Lung (tissue), 12 donors: ENCODE results near the gene WBP2NL. TPM values are rescaled to one million over a fixed set of nuclear protein-coding genes. Genes with fewer than 3 reads are reported as not detected.

ENCODE experiments used
- ATAC-seq: fragments of 200-7000 bp; cut with Tn5 transposase; one replicate; pipeline ENCODE4 v1.9.1; 2020; ENCODE audit warnings: moderate number of reproducible peaks; ENCODE audit not compliant: insufficient read depth, low FRiP score
- DNase-seq, 3 donors: peaks; one replicate each; pipeline ENCODE4 v3.0.0-alpha.2; 2013 to 2017
- H3K27ac ChIP-seq, 2 donors: one replicate each; pipeline ENCODE4 v1.5.1; 2013; ENCODE audit warnings: mild to moderate bottlenecking in 2 of 2, moderate library complexity in 2 of 2, control low read depth in 1 of 2, inconsistent platforms in 1 of 2, low read depth in 1 of 2, low read length in 1 of 2
- H3K27me3 ChIP-seq, 3 donors: one replicate each; pipeline ENCODE4 v1.5.1; 2013; ENCODE audit warnings: low read length in 2 of 3; ENCODE audit not compliant: control insufficient read depth in 3 of 3, insufficient read depth in 3 of 3
- H3K36me3 ChIP-seq, 4 donors: one replicate each; pipeline ENCODE4 v1.5.1; 2013; ENCODE audit warnings: low read length in 4 of 4, mild to moderate bottlenecking in 1 of 4, moderate library complexity in 1 of 4; ENCODE audit not compliant: control insufficient read depth in 4 of 4, insufficient read depth in 4 of 4
- H3K4me1 ChIP-seq, 5 donors: one replicate each; pipeline ENCODE4 v1.5.1; 2013; ENCODE audit warnings: low read length in 5 of 5, mild to moderate bottlenecking in 2 of 5, moderate library complexity in 1 of 5; ENCODE audit not compliant: control insufficient read depth in 5 of 5, insufficient read depth in 5 of 5
- H3K4me3 ChIP-seq: one replicate; pipeline ENCODE4 v1.5.1; 2013; ENCODE audit warnings: mild to moderate bottlenecking, control low read depth, moderate library complexity
- H3K9ac ChIP-seq, 2 donors: one replicate each; pipeline ENCODE4 v1.5.1; 2013; ENCODE audit warnings: low read length in 2 of 2, control low read depth in 1 of 2; ENCODE audit not compliant: insufficient read depth in 1 of 2
- H3K9me3 ChIP-seq, 4 donors: one replicate each; pipeline ENCODE4 v1.5.1; 2013; ENCODE audit warnings: low read length in 3 of 4, mild to moderate bottlenecking in 1 of 4, moderate library complexity in 1 of 4; ENCODE audit not compliant: control insufficient read depth in 4 of 4, insufficient read depth in 3 of 4
- CTCF ChIP-seq: IDR thresholded peaks from 2 replicates; pipeline ENCODE4 v1.5.1; 2012; ENCODE audit warnings: mild to moderate bottlenecking; ENCODE audit errors: control extremely low read depth, extremely low read depth
- WGBS, 2 donors: extraction: QIAGEN DNeasy Blood & Tissue Kit; methylation state at CpG; one replicate each; pipeline ENCODE4 v1.1.7; 2013; 5-methylcytosine and 5-hydroxymethylcytosine counted together
- polyA plus RNA-seq, 2 donors: library from polyadenylated mRNA; stranded (reverse); fragments of 200-250 nt; gene quantifications; one replicate each; pipeline ENCODE4 v1.2.1, GENCODE V29; 2013
- total RNA-seq, 2 donors: library from RNA; depleted of rRNA in 1 of 2; stranded (reverse); fragments of >200 nt in 1 of 2; gene quantifications; one replicate each; pipeline ENCODE4 v1.2.1, GENCODE V29; 2014 to 2021
- donor health status: control.
- donor health status: control.
- donor health status: Bipolar disorder and iron deficiency.
- donor health status: healthy.
- donor health status: DM: yes; HTN: yes; CAD: no.

WBP2NL gene
- total and polyA plus RNA-seq, 4 donors: 0.42 to 4.9 (median 1.3) TPM

GRCh38 chr22:42001121-42001520 lies 2.5 kb downstream of the WBP2NL start:
- DNase-seq: no peak
- Histone ChIP-seq H3K9ac (no peak overlapping the region), H3K27ac (no peak overlapping the region), H3K36me3 (no peaks in the 10 kb centered on the region), H3K9me3 (peaks cover 0 to 3% (median 1%) of the 10 kb centered on the region in 4 donors), H3K4me1 (peaks cover 0 to 5% (median 0%) of the 10 kb centered on the region in 5 donors), H3K27me3 (no peaks in the 10 kb centered on the region), H3K4me3 (no peak overlapping the region)
- no peak for TF ChIP-seq CTCF
- no peak for ATAC-seq
- WGBS, 2 donors: 74 to 92% methylated on average over 8 of the region's 8 CpGs

GRCh38 chr22:42001706-42002105 lies 3.1 kb downstream of the WBP2NL start:
- ATAC-seq (no peak), DNase-seq (no peak)
- Histone ChIP-seq H3K36me3 (no peaks in the 10 kb centered on the region), H3K4me3 (no peak overlapping the region), H3K27me3 (no peaks in the 10 kb centered on the region), H3K4me1 (peaks cover 0 to 5% (median 0%) of the 10 kb centered on the region in 5 donors), H3K9ac (no peak overlapping the region), H3K27ac (no peak overlapping the region), H3K9me3 (peaks cover 0 to 3% (median 1%) of the 10 kb centered on the region in 4 donors)
- 93 to 97% methylated on average over 12 of the region's 12 CpGs for WGBS, 2 donors
- no peak for TF ChIP-seq CTCF

GRCh38 chr22:42007922-42008321 lies 9.3 kb downstream of the WBP2NL start:
- H3K9me3 ChIP-seq: peaks cover 0 to 16% (median 0%) of the 10 kb centered on the region in 4 donors
- H3K9ac ChIP-seq: no peak overlapping the region
- ATAC-seq: no peak
- H3K4me1 ChIP-seq: no peaks in the 10 kb centered on the region
- no peak for DNase-seq
- WGBS, 2 donors: 56 to 81% methylated on average over 4 of the region's 4 CpGs
- no peak overlapping the region for H3K4me3 ChIP-seq
- no peaks in the 10 kb centered on the region for H3K27me3 ChIP-seq
- H3K36me3 ChIP-seq: no peaks in the 10 kb centered on the region
- H3K27ac ChIP-seq: no peak overlapping the region
- no peak for TF ChIP-seq CTCF

- Histone ChIP-seq H3K9me3 (peaks cover 0 to 16% (median 1%) of the 10 kb centered on the region in 4 donors), H3K4me3 (no peak overlapping the region), H3K27me3 (no peaks in the 10 kb centered on the region), H3K36me3 (no peaks in the 10 kb centered on the region), H3K9ac (no peak overlapping the region), H3K27ac (no peak overlapping the region), H3K4me1 (no peaks in the 10 kb centered on the region)
- no peak for DNase-seq
- WGBS, 2 donors: 88 to 93% methylated on average over 7 of the region's 7 CpGs
- TF ChIP-seq CTCF: no peak
- no peak for ATAC-seq
Observed at GRCh38 chr22:42010778-42011177, 12.2 kb downstream of the WBP2NL start.
